ENCODE results near the gene NDUFAF5.

Gene NDUFAF5

DNA sequence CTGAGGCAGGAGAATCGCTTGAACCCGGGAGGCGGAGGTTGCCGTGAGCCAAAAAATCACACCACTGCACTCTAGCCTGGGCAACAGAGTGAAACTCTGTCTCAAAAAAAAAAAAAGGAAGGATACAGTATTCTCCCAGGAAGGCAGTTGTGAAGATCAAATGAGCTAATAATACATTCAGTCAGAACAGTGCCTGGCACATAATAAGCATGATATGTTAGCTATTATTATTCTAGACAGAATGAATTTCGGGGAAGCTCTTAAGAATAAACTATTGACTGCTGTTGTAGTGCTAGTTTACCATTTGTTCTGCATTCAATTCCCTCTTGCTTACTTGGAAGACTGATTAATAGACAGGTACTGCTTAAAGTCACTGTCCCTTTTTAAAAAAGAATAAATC, 40.6 kb downstream of the NDUFAF5 start:
- DNase-seq, result no peak

DNA sequence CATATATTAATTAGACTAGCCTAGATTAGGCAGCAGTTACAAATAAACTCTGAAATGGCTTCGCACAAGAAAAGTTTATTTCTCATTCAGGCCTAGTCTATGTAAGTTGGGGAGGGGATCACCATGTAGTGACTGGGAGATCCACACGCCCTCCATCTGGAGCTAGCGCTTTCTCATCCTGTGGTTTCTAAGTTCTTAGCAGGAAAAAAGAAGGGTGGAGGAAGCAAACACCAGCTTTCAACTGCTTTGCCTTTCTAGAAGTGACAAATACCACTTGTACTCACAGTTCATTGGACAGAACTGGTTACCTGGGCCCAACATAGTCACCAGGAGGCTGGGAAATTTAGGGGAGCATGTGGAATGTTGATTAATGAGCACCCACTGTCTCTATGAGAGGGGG, 46.6 kb downstream of the NDUFAF5 start:
- no peak for DNase-seq

DNA sequence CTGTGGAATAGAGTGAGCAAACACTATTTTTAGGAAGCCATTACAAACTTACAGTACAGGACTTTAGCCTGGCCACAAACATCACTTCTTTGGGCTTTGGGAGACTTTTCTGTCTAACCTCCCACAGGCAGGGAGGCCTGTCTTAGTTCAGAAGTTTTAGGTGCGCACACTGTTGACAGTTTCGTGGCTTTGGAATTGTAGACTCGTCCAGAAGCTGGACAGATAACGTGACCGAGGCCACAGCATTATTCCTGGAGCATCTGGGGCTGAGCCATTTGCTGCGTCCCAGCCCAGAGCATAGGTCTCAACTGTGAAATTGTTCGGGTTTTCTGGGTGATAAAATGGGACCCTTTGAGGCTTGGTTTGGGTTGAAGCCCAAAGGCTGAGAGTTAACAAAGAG, 53.8 kb downstream of the NDUFAF5 start:
- DNase-seq, result no peak

DNA sequence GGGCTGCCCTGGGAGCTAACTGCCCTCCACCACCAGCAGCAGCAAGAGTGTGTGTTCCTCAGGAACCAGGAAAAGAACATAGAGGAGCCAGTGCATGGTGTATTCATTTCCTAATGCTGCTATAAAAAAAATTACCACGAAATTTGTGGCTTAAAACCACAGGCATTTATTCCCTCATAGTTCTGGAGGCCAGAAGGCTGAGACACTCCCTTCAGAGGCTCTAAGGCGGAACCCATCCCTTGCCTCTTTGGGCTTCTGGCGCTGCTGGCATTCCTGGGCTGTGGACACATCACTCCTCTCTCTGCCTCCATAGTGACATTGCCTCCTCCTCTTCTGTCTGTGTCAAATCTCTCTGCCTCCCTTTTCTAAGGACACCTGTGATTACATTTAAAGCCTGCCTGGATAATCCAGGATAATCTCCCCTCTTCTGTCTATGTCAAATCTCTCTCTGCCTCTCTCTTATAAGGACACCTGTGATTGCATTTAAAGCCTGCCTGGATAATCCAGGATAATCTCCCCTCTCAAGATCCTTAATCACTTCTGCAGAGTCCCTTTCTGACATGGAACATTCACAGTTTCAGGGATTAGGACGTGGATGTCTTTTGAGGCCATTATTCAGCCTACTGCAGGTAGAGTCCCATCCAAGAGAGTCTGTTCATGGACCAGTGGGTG, 54.7 kb downstream of the NDUFAF5 start:
- no peak for DNase-seq

DNA sequence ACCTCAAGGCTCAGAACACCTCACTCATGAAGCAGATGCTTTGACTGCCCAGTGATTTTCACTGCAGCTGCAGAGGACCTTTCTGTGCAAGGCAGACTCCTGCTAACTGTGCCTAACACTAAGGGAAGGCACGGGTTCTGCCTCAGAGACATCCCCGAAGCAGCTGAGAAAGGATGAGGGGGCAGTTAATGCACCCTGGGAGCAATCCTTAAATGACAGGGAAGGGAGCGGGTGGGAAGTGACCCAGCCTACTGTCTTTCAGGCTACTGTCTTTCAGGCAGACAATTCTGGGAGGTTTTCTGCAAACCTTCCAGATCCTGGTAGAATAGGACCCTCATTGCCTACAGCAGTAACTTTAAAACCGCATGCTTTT, 55.3 kb downstream of the NDUFAF5 start:
- DNase-seq, result no peak

DNA sequence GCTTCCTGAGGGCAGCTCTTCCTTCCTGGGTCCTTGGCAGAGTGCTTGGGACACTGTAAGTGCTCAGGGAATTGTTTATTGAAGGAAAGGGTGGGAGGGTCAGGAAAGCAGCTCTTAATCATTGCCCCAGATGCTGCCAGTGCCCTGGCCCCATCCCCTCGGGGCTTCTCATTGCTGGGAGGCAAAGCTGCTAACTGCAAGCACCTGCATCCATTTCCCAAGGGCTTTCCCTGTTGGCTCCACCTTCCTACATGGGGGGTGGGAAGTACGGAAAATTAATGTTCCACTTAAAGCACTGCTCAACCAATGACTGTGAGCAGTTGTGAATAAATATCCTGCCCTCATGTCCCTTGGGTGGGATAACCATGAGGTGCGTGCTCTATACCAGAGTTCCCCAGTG, 56.4 kb downstream of the NDUFAF5 start:
- no peak for DNase-seq

DNA sequence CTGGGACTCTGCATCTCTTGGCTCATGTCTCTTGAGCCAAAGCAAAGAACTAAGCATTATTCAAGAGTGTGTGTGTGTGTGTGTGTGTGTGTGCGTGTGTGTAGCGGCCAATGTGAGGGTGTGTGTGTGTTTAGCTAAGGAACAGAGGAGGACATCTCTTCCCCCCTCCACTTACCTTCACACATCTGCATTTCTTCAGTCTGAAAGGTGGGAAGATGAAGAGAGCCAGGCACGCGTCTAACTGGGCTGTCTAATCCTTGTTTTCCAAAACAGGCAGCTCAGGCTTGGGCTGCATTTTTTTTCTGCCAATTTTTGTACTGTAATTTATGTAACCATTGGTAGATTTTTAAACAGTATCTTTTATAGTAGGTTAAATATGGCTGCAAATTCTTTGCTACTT, 59.5 kb downstream of the NDUFAF5 start:
- DNase-seq, result no peak

DNA sequence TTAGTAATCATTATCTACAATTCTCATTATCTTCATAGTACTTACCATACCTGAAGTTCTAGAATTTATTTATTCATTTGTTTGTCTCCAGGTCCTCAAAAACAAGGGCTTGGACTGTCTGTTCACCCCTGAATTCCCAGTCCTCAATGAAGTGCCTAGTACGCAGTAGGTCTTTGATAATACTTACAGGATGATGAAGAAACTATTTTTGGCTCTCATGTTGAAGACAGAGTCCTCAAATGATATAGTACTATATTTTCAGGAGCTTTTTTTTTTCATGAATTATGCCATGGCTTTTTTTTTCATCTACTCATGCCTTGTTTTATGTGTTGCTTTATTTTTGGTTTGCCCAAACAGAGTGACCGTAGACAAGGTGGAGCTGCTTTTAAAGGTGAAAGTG, 66.5 kb downstream of the NDUFAF5 start:
- DNase-seq, result no peak

DNA sequence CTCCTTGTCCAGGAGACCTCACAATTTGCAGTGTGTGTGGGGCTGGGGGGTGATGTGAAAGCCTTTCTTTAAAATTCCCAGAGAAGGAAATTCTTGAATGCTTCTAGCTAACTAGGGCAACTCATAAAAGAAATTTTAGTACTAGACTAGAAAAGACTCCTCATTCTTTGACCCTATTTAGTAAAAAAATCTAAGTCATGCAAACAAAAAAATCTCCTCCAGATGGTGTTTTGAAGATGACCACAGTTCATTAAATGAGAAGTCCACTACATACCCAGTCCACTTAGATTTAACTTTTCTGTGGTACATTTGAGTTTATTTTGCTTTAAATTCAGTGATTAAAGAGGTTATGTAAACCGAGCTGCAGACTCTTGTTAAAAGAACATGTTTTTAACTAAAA, 67.5 kb downstream of the NDUFAF5 start:
- no peak for DNase-seq

DNA sequence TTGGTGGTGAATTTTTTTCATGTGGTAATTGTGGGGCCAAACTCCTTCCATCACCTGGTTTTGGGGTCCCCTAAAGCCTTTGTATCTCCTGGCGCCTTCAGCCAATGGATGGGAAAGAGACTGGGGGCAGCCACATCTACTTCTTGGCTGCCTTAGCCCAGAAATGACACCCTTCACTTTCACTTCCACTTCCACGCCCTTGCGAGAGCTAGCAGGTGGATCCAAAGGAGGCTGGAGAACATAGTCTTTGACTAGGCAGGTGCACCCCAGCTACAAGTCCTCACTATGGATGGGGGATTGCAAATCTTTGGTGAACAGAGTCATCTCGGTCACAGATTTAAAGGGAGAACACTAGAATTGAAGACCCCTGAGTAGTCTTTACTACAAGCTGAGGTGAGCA, 70.8 kb downstream of the NDUFAF5 start:
- no peak for DNase-seq

DNA sequence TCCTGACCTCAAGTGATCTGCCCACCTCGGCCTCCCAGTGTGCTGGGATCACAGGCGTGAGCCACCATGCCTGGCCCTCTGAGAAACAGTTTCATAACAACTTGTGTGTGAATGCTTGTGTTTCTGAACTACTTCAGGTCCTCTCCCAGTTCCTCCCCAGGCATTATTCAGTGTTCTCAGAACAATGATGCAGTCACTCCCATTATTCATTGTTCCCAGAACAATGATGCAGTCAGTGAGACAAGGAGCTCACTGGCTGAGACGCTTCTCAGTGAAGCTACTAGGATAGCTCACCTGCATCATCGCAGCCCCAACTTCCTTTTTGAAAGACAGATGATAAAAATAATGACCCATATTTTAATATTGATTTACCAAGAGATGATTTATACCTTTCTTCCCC, 71.5 kb downstream of the NDUFAF5 start:
- no peak for DNase-seq

DNA sequence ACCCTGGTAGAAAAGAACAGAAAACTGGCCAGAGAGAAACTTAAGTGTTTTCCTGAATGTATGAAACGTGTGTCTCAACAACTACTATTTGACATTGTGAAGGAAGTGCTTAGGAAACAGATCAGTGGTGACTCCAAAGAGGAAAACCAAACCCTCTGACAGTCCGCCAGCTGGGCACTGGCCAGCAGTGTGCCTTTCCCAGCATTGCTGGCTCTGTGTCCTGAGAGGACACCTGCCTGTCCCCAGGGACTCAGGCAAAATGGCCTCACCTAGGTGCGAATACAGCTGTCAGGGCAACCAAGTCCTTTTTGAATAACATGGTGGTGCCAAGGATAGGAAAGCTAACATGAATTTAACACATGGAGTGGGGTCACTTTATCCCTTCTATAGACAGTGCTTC, 72.5 kb downstream of the NDUFAF5 start:
- DNase-seq, result peak; percentile 90

DNA sequence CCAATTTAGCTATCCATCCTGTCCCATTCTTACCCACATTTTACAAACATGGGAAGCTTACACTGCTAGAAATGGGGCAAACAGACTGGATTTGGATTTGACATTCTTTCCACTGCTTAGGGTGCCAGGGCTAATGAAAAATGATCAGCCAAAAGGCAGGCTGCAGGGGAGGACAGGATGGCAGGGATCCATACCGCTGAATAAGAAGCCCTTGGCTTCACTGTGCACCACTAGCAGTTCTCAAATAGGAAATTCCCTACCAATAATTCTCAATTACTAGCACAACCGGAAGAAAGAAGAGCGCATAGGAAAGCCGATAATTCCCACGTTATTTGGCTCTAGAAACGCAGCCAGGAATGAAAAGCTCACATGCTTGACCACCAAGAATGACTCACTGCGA, 73.1 kb downstream of the NDUFAF5 start:
- DNase-seq, result no peak

DNA sequence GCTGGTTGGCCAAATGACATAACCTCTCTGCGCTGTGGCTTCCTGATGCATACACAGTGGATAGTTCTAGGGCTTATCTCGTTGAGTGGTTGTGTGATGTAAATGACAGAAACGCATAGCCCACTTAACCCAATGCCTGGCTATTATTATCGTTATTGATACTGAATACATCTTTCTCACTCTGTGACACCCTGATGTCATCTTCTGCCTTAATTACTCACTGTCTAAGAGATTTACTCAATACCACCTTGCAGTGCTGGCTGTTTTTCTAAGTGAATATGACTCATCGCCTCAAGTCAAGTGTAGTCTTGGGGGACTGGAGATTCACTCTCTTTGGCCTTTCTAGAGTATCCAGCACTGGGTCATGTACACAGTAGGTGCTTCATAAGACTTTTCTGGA, 73.6 kb downstream of the NDUFAF5 start:
- no peak for DNase-seq

DNA sequence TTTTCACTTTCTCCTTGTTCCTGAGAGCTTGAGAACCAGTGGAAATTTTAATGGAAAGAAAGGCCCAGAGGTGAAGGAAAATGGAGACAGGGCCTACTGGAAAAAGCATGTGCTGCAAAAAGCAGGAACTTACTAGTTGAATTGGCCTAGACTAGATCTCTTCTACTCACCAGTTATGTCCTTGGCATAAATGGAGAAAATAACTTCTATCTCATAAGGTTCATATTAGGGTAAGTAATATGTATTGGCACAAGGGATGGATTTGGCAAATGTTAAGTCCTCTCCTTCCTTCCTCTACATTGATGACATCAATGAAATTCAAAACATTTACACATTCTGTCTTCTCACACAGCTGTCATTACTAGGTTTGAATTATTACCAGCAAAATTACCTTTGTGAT, 74.0 kb downstream of the NDUFAF5 start:
- no peak for DNase-seq

DNA sequence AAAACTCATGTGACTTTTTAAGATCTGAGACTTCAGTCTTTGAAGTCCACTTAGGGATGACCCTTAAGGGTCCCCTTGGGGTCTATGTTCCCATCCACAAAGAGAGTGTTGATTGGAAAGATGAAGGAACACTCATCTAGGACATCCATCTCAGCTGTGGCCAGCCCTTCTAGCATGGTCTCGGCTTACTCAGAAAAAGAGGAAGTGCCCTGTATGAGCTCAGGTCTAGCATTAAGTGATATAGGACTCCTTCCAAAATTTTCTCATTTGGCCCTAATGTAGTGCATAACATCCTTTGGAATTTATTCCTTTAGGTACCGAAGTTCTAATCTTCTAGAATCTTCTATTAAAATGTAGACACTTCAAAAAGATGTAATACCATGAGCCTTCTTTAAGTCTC, 77.4 kb downstream of the NDUFAF5 start:
- no peak for DNase-seq

DNA sequence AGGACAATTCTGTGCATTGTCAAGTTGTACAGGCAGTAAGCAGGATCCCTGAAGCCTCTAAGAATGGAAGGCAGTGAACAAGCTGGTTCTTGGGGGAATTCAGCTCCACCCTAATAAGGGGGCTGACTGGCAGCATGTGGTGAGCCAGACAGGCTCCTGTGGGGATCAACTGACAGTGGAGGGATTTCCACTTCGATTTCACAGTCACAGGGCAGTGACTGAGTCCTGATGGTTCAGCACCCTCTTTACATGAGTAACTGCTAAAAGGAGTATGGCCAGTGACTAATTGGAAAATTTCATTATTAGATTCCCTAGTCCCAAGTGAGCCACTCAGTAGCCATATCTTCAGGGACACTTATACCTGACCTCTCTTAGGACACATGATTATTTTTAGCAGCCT, 78.4 kb downstream of the NDUFAF5 start:
- DNase-seq, result no peak

DNA sequence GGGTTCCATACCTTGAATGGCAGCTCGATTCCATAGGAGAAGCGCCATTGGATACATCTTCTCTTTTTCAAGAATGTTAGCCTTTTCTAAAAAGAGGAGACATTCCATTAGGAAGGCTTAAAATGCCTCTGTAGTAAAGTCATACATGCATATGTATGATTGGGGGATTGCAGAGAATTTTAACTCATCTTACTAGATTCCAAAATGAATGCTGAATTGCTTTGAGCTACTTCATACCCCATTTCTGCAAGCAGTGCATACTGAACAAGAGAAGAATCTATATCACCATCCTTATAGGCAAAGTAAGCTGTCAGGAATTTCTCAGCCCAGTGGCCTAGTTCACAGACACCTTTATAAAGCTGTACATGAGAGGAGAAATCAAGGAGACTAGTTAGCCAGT, 80.3 kb downstream of the NDUFAF5 start:
- DNase-seq, result no peak

DNA sequence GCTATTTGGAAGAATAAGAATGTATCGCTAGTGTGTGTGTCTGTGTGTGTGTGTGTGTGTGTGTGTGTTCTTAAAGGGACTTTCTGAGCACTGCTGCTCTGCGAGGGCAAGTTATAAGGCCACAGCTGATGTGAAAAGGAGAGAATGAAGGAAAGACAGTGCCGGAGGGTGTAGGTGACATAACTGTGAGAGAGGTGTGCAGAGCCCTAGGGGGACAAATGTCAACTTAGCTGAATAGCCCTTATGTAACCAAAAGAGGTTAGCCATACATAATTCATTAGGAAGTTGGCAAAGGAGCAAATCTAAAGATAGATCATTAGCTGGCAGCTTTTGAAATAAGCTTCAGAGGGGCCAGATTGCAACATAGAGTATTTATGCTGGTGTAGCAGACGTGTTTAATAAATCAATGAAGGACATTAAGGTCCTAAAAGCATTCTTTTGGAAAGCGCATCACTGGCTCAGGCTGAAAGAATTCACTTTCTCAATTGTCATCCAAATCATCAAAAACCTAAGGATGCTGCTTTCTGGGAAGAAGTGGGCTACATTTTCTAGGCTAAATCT, 81.0 kb downstream of the NDUFAF5 start:
- DNase-seq, result peak; percentile 51

DNA sequence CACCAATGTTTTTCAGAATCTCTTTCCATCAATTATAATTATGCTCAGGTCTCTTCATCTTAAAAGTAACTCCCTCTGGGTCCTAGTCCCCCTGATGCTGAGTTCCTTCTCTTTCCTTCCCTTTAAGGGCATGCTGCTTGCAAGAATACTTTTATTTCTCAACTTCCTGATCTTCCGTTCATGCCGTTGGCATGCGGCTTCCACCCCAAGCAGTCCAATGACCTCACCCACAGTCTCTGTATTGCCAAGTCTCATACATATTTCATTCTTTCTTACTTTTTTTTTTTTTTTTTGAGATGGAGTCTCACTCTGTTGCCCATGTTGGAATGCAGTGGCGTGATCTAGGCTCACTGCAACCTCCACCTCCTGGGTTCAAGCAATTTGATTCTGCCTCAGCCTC, 83.5 kb downstream of the NDUFAF5 start:
- no peak for DNase-seq

DNA sequence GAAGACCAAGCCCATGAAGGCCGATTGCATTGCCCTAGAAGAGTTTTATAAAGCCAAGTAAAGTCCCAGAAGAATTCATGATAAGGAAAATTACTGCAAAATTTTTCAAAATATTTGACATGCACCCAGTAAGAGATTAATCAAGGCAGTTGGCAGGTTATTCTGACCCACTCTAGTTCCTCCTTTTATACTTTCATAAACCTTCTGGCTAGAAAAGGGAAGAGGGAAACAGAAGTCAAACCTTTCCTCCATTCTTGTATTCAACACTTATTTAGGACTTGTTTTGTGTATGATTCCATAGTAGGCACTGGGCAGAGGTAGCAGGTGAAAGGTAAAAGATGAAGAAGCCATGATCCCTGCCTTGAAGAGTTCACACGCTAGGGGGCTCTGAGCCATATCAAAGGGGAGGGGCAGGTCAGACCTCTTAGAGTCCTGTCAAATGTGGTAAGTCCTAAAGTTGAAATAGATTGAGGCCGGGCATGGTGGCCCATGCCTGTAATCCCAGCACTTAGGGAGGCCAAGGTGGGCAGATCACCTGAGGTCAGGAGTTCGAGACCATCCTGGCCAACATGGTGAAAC, 85.4 kb downstream of the NDUFAF5 start:
- no peak for DNase-seq

Measured in NCI-H2029 treated with DMSO at 0.1 percent for 48 hours (cell line).